ENCODE data around the gene LILRA1. TPM values are rescaled to one million over a fixed set of nuclear protein-coding genes. Genes with fewer than 3 reads are reported as not detected.
"Not testable (repeated sequence)": the region's sequence is repeated elsewhere in the genome, so short reads cannot be mapped to it uniquely, and the experiment has no call there.

LILRA1 gene
- total RNA-seq, 1 experiment from 2014 or later = not detected

DNA sequence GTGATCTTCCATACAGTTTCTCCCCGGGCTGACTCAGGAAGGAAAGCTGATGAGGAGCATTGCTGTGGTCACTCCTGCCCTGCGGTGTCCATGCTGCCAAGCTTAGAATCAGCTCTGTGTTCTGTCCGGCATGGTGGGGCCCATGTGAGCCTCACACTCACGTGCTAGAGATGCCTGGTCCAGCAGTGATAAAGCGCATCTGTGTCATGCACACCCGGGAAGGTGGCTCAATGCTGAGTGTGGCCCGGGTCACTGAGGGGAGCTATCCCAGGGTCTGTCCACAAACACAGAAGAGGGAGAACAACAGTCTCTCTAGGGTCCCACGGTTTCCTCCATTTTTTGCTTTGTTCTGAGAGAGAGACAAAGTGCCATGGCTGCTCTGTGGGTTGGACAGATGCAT is 33.3 kb downstream of the LILRA1 start:
- Mint-ChIP-seq H3K4me3 (ENCODE audit: unreplicated experiment) (no peak overlapping the region), H3K9me3 (ENCODE audit: unreplicated experiment) (no peaks in the 10 kb centered on the region), H3K4me1 (ENCODE audit: low read depth, unreplicated experiment) (no peaks in the 10 kb centered on the region), H3K27ac (ENCODE audit: unreplicated experiment) (no peak overlapping the region), H3K36me3 (ENCODE audit: insufficient read depth, unreplicated experiment) (no peaks in the 10 kb centered on the region), H3K27me3 (ENCODE audit: insufficient read depth, unreplicated experiment) (peaks cover 32% of the 10 kb centered on the region)
- intact Hi-C loops (cut with micrococcal nuclease; ENCODE audit: unreplicated experiment) = no loop called here
- Histone ChIP-seq H3K4me3 (ENCODE audit: low read depth, low read length) (no peak overlapping the region), H3K36me3 (ENCODE audit: control insufficient read depth, insufficient read depth, low read length) (no peaks in the 10 kb centered on the region), H3K4me1 (no peaks in the 10 kb centered on the region), H3K27me3 (replicated peaks; ENCODE audit: control insufficient read depth, insufficient read depth, low read length) (no peaks in the 10 kb centered on the region), H3K9me3 (0 out of 2 replicates have a peak, but pooled peaks cover 4% of the 10 kb centered on the region)
- TF ChIP-seq, protein P1, sequence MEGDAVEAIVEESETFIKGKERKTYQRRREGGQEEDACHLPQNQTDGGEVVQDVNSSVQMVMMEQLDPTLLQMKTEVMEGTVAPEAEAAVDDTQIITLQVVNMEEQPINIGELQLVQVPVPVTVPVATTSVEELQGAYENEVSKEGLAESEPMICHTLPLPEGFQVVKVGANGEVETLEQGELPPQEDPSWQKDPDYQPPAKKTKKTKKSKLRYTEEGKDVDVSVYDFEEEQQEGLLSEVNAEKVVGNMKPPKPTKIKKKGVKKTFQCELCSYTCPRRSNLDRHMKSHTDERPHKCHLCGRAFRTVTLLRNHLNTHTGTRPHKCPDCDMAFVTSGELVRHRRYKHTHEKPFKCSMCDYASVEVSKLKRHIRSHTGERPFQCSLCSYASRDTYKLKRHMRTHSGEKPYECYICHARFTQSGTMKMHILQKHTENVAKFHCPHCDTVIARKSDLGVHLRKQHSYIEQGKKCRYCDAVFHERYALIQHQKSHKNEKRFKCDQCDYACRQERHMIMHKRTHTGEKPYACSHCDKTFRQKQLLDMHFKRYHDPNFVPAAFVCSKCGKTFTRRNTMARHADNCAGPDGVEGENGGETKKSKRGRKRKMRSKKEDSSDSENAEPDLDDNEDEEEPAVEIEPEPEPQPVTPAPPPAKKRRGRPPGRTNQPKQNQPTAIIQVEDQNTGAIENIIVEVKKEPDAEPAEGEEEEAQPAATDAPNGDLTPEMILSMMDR (IDR thresholded peaks at IDR 0.05; ENCODE audit: insufficient read depth in 1 of 2, low read depth in 1 of 2, low read length in 1 of 2, severe bottlenecking in 1 of 2, unreplicated experiment in 1 of 2) = no peak
- ChIA-PET POLR2A (no interaction called here), CTCF (no interaction called here)
- no peak for DNase-seq
- BruUV-seq (replicated peaks) = no TSS peak

DNA sequence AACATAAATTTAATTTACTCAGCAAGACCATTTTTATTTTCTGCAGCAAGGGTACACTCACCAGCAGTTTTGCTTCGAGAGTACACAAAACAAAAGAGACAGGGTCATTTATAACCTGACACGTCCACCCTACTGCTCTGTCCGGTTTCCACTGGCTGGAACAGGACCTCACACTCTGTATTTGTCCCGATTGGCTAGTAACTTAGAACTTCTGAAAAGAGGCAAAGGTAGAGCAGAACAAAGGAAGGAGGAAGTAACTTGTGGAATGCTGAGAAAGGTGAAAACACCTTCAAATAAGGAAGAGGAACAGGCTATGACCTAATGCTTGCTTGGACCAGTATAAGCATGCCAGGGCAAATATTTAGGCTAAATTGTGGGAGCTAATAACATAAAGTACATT is 34.5 kb downstream of the LILRA1 start:
- POLR2A ChIA-PET; H3K9me3 ChIP-seq; H3K4me3 Mint-ChIP-seq (ENCODE audit: unreplicated experiment); H3K27me3 ChIP-seq (replicated peaks; ENCODE audit: control insufficient read depth, insufficient read depth, low read length); H3K36me3 ChIP-seq (ENCODE audit: control insufficient read depth, insufficient read depth, low read length); H3K9me3 Mint-ChIP-seq (ENCODE audit: unreplicated experiment); H3K4me1 ChIP-seq; BruUV-seq (replicated peaks); CTCF ChIA-PET; DNase-seq; H3K27ac Mint-ChIP-seq (ENCODE audit: unreplicated experiment); H3K4me3 ChIP-seq (ENCODE audit: low read depth, low read length); intact Hi-C loops (cut with micrococcal nuclease; ENCODE audit: unreplicated experiment); H3K36me3 Mint-ChIP-seq (ENCODE audit: insufficient read depth, unreplicated experiment); H3K4me1 Mint-ChIP-seq (ENCODE audit: low read depth, unreplicated experiment): not testable (repeated sequence)
- peaks cover 30% of the 10 kb centered on the region for H3K27me3 Mint-ChIP-seq (ENCODE audit: insufficient read depth, unreplicated experiment)

DNA sequence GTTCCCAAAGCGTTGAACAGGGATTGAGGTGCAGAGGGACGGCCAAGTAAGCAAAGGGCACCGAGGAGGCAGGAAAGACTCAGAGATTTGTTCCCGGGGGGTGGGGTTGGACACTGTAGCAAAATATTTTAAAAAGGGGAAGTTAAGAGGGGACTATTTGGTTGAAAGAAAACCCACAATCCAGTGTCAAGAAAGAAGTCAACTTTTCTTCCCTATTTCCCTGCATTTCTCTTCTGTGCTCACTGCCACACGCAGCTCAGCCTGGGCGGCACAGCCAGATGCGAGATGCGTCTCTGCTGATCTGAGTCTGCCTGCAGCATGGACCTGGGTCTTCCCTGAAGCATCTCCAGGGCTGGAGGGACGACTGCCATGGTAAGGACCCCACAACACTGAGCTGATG is 36.8 kb downstream of the LILRA1 start, which contains the start of gene LILRB1:
Gene LILRB1, plus strand, starts transcription at position 223 of the 400 bp plus-strand sequence. CDS start 590 bp downstream, outside the sequence.
- CTCF ChIA-PET; H3K4me3 ChIP-seq (ENCODE audit: low read depth, low read length); H3K9me3 Mint-ChIP-seq (ENCODE audit: unreplicated experiment); H3K36me3 Mint-ChIP-seq (ENCODE audit: insufficient read depth, unreplicated experiment); H3K9me3 ChIP-seq; H3K4me3 Mint-ChIP-seq (ENCODE audit: unreplicated experiment); DNase-seq; H3K36me3 ChIP-seq (ENCODE audit: control insufficient read depth, insufficient read depth, low read length); H3K4me1 ChIP-seq; POLR2A ChIA-PET; H3K27me3 ChIP-seq (replicated peaks; ENCODE audit: control insufficient read depth, insufficient read depth, low read length); H3K4me1 Mint-ChIP-seq (ENCODE audit: low read depth, unreplicated experiment); H3K27ac Mint-ChIP-seq (ENCODE audit: unreplicated experiment); BruUV-seq (replicated peaks): not testable (repeated sequence)
- peaks cover 24% of the 10 kb centered on the region for H3K27me3 Mint-ChIP-seq (ENCODE audit: insufficient read depth, unreplicated experiment)
- intact Hi-C loops (cut with micrococcal nuclease; ENCODE audit: unreplicated experiment) = loop anchor here (5.0 kb wide), 1 partner anchor 333 kb away; no protein-coding TSS in a partner anchor

DNA sequence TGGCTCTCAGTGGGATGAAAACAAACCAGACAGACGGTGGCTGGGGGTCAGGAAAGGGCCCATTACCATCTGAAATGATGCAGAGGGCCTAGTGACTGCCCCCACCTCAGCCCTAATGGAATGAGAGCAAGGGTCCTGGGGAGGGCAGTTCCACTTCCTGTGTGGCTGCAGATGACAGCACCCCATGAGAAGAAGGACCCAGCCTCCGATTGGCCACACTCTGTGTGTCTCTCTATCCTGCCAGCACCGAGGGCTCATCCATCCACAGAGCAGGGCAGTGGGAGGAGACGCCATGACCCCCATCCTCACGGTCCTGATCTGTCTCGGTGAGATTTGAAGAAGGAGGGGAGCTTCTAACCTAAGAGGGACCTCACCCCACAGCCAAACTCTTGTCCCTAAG is 37.4 kb downstream of the LILRA1 start:
- Histone ChIP-seq H3K9me3 (0 out of 2 replicates have a peak, but pooled peaks cover 4% of the 10 kb centered on the region), H3K4me3 (ENCODE audit: low read depth, low read length) (no peak overlapping the region), H3K4me1 (no peaks in the 10 kb centered on the region), H3K27me3 (replicated peaks; ENCODE audit: control insufficient read depth, insufficient read depth, low read length) (no peaks in the 10 kb centered on the region; the same call in 1 of the 2 replicates), H3K36me3 (ENCODE audit: control insufficient read depth, insufficient read depth, low read length) (no peaks in the 10 kb centered on the region)
- intact Hi-C loops (cut with micrococcal nuclease; ENCODE audit: unreplicated experiment) = loop anchor here (5.0 kb wide), 1 partner anchor 333 kb away; no protein-coding TSS in a partner anchor
- no peaks in the 10 kb centered on the region for H3K9me3 Mint-ChIP-seq (ENCODE audit: unreplicated experiment)
- H3K36me3 Mint-ChIP-seq (ENCODE audit: insufficient read depth, unreplicated experiment) = no peaks in the 10 kb centered on the region
- no peak for DNase-seq
- TF ChIP-seq, protein P1 (IDR thresholded peaks at IDR 0.05; ENCODE audit: insufficient read depth in 1 of 2, low read depth in 1 of 2, low read length in 1 of 2, severe bottlenecking in 1 of 2, unreplicated experiment in 1 of 2) = no peak
- H3K4me1 Mint-ChIP-seq (ENCODE audit: low read depth, unreplicated experiment) = no peaks in the 10 kb centered on the region
- POLR2A ChIA-PET = no interaction called here
- peaks cover 23% of the 10 kb centered on the region for H3K27me3 Mint-ChIP-seq (ENCODE audit: insufficient read depth, unreplicated experiment)
- no peak overlapping the region for H3K4me3 Mint-ChIP-seq (ENCODE audit: unreplicated experiment)
- no peak overlapping the region for H3K27ac Mint-ChIP-seq (ENCODE audit: unreplicated experiment)
- no TSS peak for BruUV-seq (replicated peaks)
- CTCF ChIA-PET = no interaction called here

DNA sequence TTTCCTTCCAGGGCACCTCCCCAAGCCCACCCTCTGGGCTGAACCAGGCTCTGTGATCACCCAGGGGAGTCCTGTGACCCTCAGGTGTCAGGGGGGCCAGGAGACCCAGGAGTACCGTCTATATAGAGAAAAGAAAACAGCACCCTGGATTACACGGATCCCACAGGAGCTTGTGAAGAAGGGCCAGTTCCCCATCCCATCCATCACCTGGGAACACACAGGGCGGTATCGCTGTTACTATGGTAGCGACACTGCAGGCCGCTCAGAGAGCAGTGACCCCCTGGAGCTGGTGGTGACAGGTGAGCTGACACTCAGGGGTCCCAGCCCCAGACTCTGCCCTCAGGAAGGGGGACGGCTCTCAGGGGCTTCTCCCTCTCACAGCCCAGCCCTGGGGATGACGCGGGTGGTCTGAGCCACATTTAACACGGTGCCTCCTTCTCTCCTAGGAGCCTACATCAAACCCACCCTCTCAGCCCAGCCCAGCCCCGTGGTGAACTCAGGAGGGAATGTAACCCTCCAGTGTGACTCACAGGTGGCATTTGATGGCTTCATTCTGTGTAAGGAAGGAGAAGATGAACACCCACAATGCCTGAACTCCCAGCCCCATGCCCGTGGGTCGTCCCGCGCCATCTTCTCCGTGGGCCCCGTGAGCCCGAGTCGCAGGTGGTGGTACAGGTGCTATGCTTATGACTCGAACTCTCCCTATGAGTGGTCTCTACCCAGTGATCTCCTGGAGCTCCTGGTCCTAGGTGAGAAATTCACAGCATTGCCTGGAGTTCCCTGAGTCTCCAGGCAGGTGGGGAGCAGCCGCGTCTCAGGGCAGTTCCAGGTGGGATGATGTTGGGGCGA is 38.3 kb downstream of the LILRA1 start:
- H3K9me3 ChIP-seq; H3K36me3 ChIP-seq (ENCODE audit: control insufficient read depth, insufficient read depth, low read length); CTCF ChIA-PET; H3K9me3 Mint-ChIP-seq (ENCODE audit: unreplicated experiment); H3K4me3 ChIP-seq (ENCODE audit: low read depth, low read length); H3K27me3 ChIP-seq (replicated peaks; ENCODE audit: control insufficient read depth, insufficient read depth, low read length); BruUV-seq (replicated peaks); H3K36me3 Mint-ChIP-seq (ENCODE audit: insufficient read depth, unreplicated experiment); POLR2A ChIA-PET; H3K27ac Mint-ChIP-seq (ENCODE audit: unreplicated experiment); H3K4me1 ChIP-seq; DNase-seq; H3K4me1 Mint-ChIP-seq (ENCODE audit: low read depth, unreplicated experiment); H3K4me3 Mint-ChIP-seq (ENCODE audit: unreplicated experiment): not testable (repeated sequence)
- H3K27me3 Mint-ChIP-seq (ENCODE audit: insufficient read depth, unreplicated experiment) = peaks cover 19% of the 10 kb centered on the region
- intact Hi-C loops (cut with micrococcal nuclease; ENCODE audit: unreplicated experiment) = loop anchor here (5.0 kb wide), 1 partner anchor 334 kb away; no protein-coding TSS in a partner anchor

Measured in Caco-2 (cell line).